ENCODE measurements around the gene SND1. TPM values are rescaled to one million over a fixed set of nuclear protein-coding genes. Genes with fewer than 3 reads are reported as not detected.
"Not testable (repeated sequence)": the region's sequence is repeated elsewhere in the genome, so short reads cannot be mapped to it uniquely, and the experiment has no call there.

SND1 gene
- total RNA-seq, 2 donors from 2014 or later = 131 to 135 TPM

GRCh38 chr7:127650847-127651555, 993 bp upstream of the SND1 start:
- intact Hi-C loops (cut with DNase I) = loop anchor here in 1 of 2 donors (5.0 kb wide), 1 partner anchor 64 kb away; the partner anchor contains the start of genes ARF5 and GCC1
- DNase-seq (ENCODE audit: low spot score) = no peak

GRCh38 chr7:127652333-127653248, 597 bp downstream of the SND1 start:
- intact Hi-C loops (cut with DNase I) = loop anchor here in 1 of 2 donors (5.0 kb wide), 1 partner anchor 65 kb away; the partner anchor contains the start of genes ARF5 and GCC1

GRCh38 chr7:127653396-127653795, 1.4 kb downstream of the SND1 start:
- intact Hi-C loops (cut with DNase I) = loop anchor here in 1 of 2 donors (5.0 kb wide), 1 partner anchor 66 kb away; the partner anchor contains the start of genes ARF5 and GCC1
- DNase-seq (ENCODE audit: low spot score) = no peak

More at GRCh38 chr7:127652333-127653248, 597 bp downstream of the SND1 start:
- DNase-seq (ENCODE audit: low spot score) = no peak

GRCh38 chr7:127654404-127655394, 2.7 kb downstream of the SND1 start:
- no peak for DNase-seq (ENCODE audit: low spot score)
- intact Hi-C loops (cut with DNase I) = loop anchor here in 1 of 2 donors (5.0 kb wide), 1 partner anchor 67 kb away; the partner anchor contains the start of genes ARF5 and GCC1

- DNase-seq (ENCODE audit: low spot score) = no peak
- intact Hi-C loops (cut with DNase I) = no loop called here
These were observed 3.7 kb downstream of the SND1 start for GRCh38 chr7:127655720-127656119.

- DNase-seq (ENCODE audit: low spot score) = no peak
- intact Hi-C loops (cut with DNase I) = no loop called here
These were observed 5.5 kb downstream of the SND1 start for GRCh38 chr7:127657500-127657899.

GRCh38 chr7:127658970-127659630, 7.1 kb downstream of the SND1 start:
- no peak for DNase-seq (ENCODE audit: low spot score)
- intact Hi-C loops (cut with DNase I) = no loop called here

- no peak for DNase-seq (ENCODE audit: low spot score)
- intact Hi-C loops (cut with DNase I) = no loop called here
These were observed 13.9 kb downstream of the SND1 start for GRCh38 chr7:127665922-127666321.

- DNase-seq (ENCODE audit: low spot score) = no peak
- intact Hi-C loops (cut with DNase I) = no loop called here
These were observed 14.6 kb downstream of the SND1 start for GRCh38 chr7:127666602-127667001.

GRCh38 chr7:127667017-127667670, 15.2 kb downstream of the SND1 start:
- intact Hi-C loops (cut with DNase I) = no loop called here
- no peak for DNase-seq (ENCODE audit: low spot score)

GRCh38 chr7:127667759-127668530, 16.0 kb downstream of the SND1 start:
- intact Hi-C loops (cut with DNase I) = no loop called here
- no peak for DNase-seq (ENCODE audit: low spot score)

GRCh38 chr7:127671341-127671740, 19.3 kb downstream of the SND1 start:
- intact Hi-C loops (cut with DNase I) = no loop called here

GRCh38 chr7:127673902-127674301, 21.9 kb downstream of the SND1 start:
- intact Hi-C loops (cut with DNase I) = no loop called here
- DNase-seq (ENCODE audit: low spot score) = no peak

More at GRCh38 chr7:127671341-127671740, 19.3 kb downstream of the SND1 start:
- DNase-seq (ENCODE audit: low spot score) = no peak

GRCh38 chr7:127674361-127674760, 22.4 kb downstream of the SND1 start:
- intact Hi-C loops (cut with DNase I) = no loop called here
- no peak for DNase-seq (ENCODE audit: low spot score)

GRCh38 chr7:127674923-127675322, 22.9 kb downstream of the SND1 start:
- DNase-seq (ENCODE audit: low spot score); intact Hi-C loops (cut with DNase I): not testable (repeated sequence)

GRCh38 chr7:127675721-127676120, 23.7 kb downstream of the SND1 start:
- no peak for DNase-seq (ENCODE audit: low spot score)
- intact Hi-C loops (cut with DNase I) = no loop called here

All from posterior vena cava (tissue), 2 donors.